Mucosa of descending colon (tissue), 3 donors: ENCODE results near the gene EI24. TPM values are rescaled to one million over a fixed set of nuclear protein-coding genes. Genes with fewer than 3 reads are reported as not detected.
A peak's percentile ranks its signal among the peaks of the same experiment; 100 is the strongest.

Experiments used
- ATAC-seq: fragments of 200-7000 bp; cut with Tn5 transposase; one replicate; pipeline ENCODE4 v1.9.1; 2020; ENCODE audit warnings: mild to moderate bottlenecking, moderate library complexity
- DNase-seq, 3 donors: peaks; one replicate each; pipeline ENCODE4 v3.0.0-alpha.2; 2020
- H3K36me3 ChIP-seq: fragments of 200-600 bp; one replicate; pipeline ENCODE4 v1.8.0; 2021; ENCODE audit warnings: low read depth, mild to moderate bottlenecking
- H3K4me1 ChIP-seq: fragments of 200-600 bp; one replicate; pipeline ENCODE4 v1.8.0; 2021; ENCODE audit warnings: low read depth, mild to moderate bottlenecking
- H3K4me3 ChIP-seq: fragments of 200-600 bp; one replicate; pipeline ENCODE4 v1.8.0; 2021; ENCODE audit warnings: mild to moderate bottlenecking
- H3K9me3 ChIP-seq: fragments of 200-600 bp; one replicate; pipeline ENCODE4 v1.8.0; 2021; ENCODE audit warnings: mild to moderate bottlenecking
- intact Hi-C, 2 donors: fragments of 100-400 bp; cut with DNase I in 1 of 2; cut with micrococcal nuclease in 1 of 2; formaldehyde crosslinking; loops; one replicate each; pipeline versions ENCODE4 v1.11.0 to v1.11.1; 2022; cut with DNase I, micrococcal nuclease
- total RNA-seq, 3 donors: library from RNA; stranded (reverse); fragmentation: NEBNext Ultra II Directional in 2 of 3; extraction: Animal tissue kit (Norgen Biotek cat#: 25700) in 2 of 3; gene quantifications; one replicate each; pipeline versions ENCODE4 v1.2.1 to v1.2.4, GENCODE V29; 2021 to 2023
- TF ChIP-seq, protein P1 (sequence below): fragments of 200-600 bp; IDR thresholded peaks from one replicate; pipeline ENCODE4 v1.8.0; 2022; ENCODE audit warnings: antibody characterized with exemption, mild to moderate bottlenecking
- donor health status: DM: no; HTN: no; CAD: no; lungs with moderate emphysema.
- donor health status: DM: no; HTN: no; CAD: no.
- donor health status: DM: no; HTN: yes; CAD: no.

The EI24 gene
- total RNA-seq, 3 donors from 2014 or later, result 70.6 to 83.1 (median 77.0) TPM

DNA sequence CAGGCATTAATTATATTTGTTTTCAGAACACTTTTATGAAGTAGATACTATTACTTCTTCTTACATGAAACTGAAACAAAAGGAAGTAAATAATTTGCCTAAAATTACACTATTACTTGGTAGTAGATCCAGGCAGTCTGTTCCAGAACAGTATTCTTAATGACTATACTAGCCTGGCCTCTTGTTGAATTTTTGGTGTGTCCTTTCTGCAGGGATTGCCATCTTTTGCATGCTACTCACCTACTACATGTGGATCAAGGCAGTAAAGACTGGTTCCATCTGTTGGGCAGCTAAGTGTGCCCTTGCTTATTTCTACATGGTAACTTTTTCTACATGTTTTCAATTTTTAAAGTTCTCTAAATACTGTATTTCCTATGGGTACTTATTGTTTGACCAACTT, 36.1 kb downstream of the EI24 start:
- intact Hi-C loops, result no loop called here
- H3K9me3 ChIP-seq, result no peaks in the 10 kb centered on the region
- ATAC-seq, result no peak
- H3K4me1 ChIP-seq, result no peaks in the 10 kb centered on the region
- H3K4me3 ChIP-seq, result no peak overlapping the region
- H3K36me3 ChIP-seq, result peaks cover 35% of the 10 kb centered on the region
- TF ChIP-seq, protein P1, sequence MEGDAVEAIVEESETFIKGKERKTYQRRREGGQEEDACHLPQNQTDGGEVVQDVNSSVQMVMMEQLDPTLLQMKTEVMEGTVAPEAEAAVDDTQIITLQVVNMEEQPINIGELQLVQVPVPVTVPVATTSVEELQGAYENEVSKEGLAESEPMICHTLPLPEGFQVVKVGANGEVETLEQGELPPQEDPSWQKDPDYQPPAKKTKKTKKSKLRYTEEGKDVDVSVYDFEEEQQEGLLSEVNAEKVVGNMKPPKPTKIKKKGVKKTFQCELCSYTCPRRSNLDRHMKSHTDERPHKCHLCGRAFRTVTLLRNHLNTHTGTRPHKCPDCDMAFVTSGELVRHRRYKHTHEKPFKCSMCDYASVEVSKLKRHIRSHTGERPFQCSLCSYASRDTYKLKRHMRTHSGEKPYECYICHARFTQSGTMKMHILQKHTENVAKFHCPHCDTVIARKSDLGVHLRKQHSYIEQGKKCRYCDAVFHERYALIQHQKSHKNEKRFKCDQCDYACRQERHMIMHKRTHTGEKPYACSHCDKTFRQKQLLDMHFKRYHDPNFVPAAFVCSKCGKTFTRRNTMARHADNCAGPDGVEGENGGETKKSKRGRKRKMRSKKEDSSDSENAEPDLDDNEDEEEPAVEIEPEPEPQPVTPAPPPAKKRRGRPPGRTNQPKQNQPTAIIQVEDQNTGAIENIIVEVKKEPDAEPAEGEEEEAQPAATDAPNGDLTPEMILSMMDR, result no peak
- DNase-seq, result no peak

DNA sequence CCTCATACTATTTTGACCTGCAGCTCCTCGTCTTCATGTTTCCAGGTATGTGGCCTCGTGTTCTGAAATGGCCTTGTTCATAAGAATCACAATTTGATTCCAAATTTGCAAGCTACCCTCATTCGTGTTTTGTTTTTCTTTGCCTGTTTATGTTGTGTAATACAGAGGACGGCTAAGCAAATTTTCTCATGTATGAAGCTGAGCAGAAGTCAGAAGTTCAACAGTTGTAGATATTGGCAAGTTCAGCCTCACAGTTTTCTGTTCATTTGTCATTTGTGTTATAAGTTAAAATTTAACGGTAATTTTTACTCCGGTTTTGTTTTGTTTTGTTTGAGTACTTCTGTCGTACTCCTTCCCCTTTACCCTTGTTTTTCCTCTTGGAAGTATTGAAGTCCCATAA, 40.3 kb downstream of the EI24 start:
- peaks cover 55% of the 10 kb centered on the region for H3K36me3 ChIP-seq

DNA sequence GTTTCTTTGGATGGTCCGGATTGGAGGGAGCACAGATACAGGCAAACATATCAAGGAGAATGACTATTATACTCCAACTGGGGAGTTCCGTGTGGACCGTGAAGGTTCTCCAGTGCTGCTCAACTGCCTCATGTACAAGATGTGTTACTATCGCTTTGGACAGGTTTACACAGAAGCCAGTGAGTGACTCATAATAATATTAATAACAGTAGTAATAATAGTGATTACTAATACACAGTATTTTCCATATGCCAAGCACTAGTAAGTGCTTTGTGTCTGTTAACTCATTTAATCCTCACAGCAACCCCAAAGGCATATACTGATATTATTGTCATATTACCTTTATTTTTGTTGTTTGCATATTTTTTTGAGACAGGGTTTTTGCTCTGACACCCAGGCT, 49.1 kb downstream of the EI24 start:
- Histone ChIP-seq H3K9me3 (no peaks in the 10 kb centered on the region), H3K36me3 (peaks cover 13% of the 10 kb centered on the region), H3K4me1 (no peaks in the 10 kb centered on the region), H3K4me3 (no peak overlapping the region)
- DNase-seq (no peak), ATAC-seq (no peak)
- TF ChIP-seq, protein P1, result no peak
- intact Hi-C loops, result no loop called here

More for the DNA sequence above, 40.3 kb downstream of the EI24 start:
- Histone ChIP-seq H3K4me3 (no peak overlapping the region), H3K4me1 (no peaks in the 10 kb centered on the region), H3K9me3 (no peaks in the 10 kb centered on the region)
- intact Hi-C loops, result no loop called here
- TF ChIP-seq, protein P1, result no peak
- ATAC-seq, result no peak
- DNase-seq, result no peak

DNA sequence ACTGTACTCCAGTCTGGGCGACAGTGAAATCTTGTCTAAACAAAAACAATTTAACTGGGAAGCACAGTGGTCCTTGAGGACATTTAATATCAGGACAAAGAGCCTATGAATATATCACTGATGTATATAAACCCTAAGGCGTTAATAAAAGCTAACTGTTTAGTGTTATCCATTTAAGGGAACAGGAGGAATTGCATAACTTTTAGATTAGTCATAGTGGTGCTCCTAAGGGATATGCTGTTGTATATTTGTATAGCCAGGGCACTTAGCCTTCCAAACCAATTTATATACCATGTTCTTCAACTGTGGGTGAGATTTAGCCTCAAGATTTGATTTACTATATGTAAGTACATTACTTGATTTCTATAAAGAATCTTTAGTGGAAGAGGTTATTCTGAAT, 52.7 kb downstream of the EI24 start:
- DNase-seq (no peak), ATAC-seq (no peak)
- peaks cover 5% of the 10 kb centered on the region for H3K4me1 ChIP-seq
- no peak overlapping the region for H3K4me3 ChIP-seq
- intact Hi-C loops, result no loop called here
- H3K9me3 ChIP-seq, result no peaks in the 10 kb centered on the region
- H3K36me3 ChIP-seq, result no peaks in the 10 kb centered on the region
- TF ChIP-seq, protein P1, result no peak

DNA sequence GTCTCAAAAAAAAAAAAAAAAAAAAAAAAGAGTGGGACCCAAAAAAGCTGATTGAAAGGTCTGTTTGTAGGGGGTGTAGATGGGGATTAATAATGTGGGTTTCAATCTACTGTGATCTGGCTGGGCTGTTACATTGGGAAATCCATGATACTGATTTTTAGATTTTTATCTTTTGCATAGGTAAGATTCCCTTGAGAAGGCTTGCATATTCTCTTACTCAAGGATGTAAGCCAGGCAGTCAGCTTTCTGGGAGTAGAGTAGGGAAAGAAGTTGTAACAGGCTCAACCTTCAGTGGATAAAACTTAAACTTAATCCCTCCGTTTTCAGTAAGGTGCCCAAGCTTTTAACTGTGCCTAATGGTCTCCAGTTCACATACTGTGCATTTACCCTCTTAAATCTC, 53.8 kb downstream of the EI24 start:
- peaks cover 5% of the 10 kb centered on the region for H3K4me1 ChIP-seq
- H3K9me3 ChIP-seq, result no peaks in the 10 kb centered on the region
- intact Hi-C loops, result no loop called here
- DNase-seq (no peak), ATAC-seq (no peak)
- H3K36me3 ChIP-seq, result no peaks in the 10 kb centered on the region
- no peak overlapping the region for H3K4me3 ChIP-seq
- TF ChIP-seq, protein P1, result no peak

DNA sequence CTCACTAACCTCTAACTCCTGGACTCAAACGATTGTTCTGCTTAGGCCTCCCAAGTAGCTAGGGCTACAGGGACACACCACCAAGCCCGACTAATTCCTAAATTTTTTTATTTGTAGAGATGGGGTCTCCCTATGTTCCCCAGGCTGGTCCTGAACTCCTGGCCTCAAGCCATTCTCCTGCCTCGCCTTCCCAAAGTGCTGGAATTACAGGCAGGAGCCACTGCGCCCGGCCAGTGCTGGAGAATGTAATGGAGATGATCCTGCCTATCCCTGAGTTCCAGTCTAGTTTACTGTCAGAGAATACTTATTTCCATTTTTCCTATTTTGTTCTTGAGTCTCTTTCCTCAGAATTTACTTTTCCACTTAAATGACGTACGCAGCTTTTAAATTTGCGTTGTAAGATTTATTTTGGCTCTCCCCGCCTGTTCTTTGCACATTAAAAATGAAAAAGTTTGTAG, 55.5 kb downstream of the EI24 start, which contains the start of gene CHEK1:
Gene CHEK1, plus strand, starts transcription at position 408 of the 458 bp plus-strand sequence. CDS start 1,606 bp downstream, outside the sequence.
- no peak for ATAC-seq
- Histone ChIP-seq H3K36me3 (no peaks in the 10 kb centered on the region), H3K4me3 (peak within 1 kb of the TSS; percentile 44), H3K4me1 (peaks cover 5% of the 10 kb centered on the region), H3K9me3 (no peaks in the 10 kb centered on the region)
- TF ChIP-seq, protein P1, result no peak
- intact Hi-C loops, result no loop called here
- DNase-seq, result peak in 2 of 3 donors; percentile 12 to 42
